ENCODE measurements around the gene SH3GLB2. TPM values are rescaled to one million over a fixed set of nuclear protein-coding genes. Genes with fewer than 3 reads are reported as not detected.

SH3GLB2 gene
- total RNA-seq, 1 donor from 2014 or later, result 50.5 TPM

GRCh38 chr9:129027685-129028191 lies 393 bp downstream of the SH3GLB2 start:
- FAIRE-seq, result no peak
- TF ChIP-seq CTCF (IDR thresholded peaks at IDR 0.05; ENCODE audit: insufficient read depth, low read length, severe bottlenecking), result no peak
- DNase-seq (ENCODE audit: low read depth), result no peak
- Histone ChIP-seq H3K36me3 (ENCODE audit: control insufficient read depth, insufficient read depth, low read length) (no peaks in the 10 kb centered on the region), H3K27me3 (ENCODE audit: control insufficient read depth, insufficient read depth, low read length) (no peaks in the 10 kb centered on the region), H3K4me3 (ENCODE audit: low read depth, low read length) (peak overlapping the region; percentile 84)

- no peaks in the 10 kb centered on the region for H3K27me3 ChIP-seq (ENCODE audit: control insufficient read depth, insufficient read depth, low read length)
- no peak for TF ChIP-seq CTCF (IDR thresholded peaks at IDR 0.05; ENCODE audit: insufficient read depth, low read length, severe bottlenecking)
- H3K36me3 ChIP-seq (ENCODE audit: control insufficient read depth, insufficient read depth, low read length), result no peaks in the 10 kb centered on the region
- no peak for FAIRE-seq
- H3K4me3 ChIP-seq (ENCODE audit: low read depth, low read length), result peak overlapping the region; percentile 84
- DNase-seq (ENCODE audit: low read depth), result no peak
Measured at GRCh38 chr9:129027224-129027684, 877 bp downstream of the SH3GLB2 start.

DNA sequence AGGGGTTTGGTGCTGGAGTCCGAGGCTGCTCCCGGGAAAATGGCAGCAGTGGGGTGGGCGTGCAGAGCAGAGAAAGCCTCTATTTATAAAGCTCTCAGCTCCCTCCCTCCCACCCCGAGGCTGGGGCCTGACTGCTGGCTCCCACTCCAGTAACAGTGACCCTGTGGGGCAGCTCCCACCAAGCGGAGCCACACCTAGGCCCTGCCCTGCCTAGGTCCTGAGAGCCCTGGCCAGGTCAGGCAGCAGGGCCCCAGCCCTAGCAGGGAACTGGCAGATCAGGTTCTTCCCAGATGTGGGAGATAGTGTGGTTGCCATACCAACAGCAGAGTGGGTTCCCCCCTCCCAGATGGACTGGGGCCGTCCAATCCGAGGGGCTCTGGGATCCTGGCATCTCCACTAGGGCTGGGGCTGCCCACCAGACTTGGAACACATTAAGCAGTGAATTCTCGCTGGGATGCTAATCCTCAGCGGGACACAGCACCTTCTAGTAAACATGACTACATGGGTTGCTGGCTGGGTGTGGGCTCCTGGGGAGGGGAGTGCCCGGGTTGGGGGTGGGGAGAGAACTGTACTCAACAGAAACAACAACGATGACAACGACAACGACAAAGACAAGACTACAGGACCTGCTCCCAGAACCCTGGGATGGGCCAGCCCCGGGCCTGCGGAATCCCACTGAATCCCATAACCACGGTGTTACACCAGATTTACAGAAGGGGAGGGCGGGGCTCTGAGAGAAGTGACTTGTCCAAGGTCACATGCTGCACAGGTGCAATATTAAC lies 1.5 kb downstream of the SH3GLB2 start:
- DNase-seq (ENCODE audit: low read depth) (no peak), FAIRE-seq (no peak)
- Histone ChIP-seq H3K27me3 (ENCODE audit: control insufficient read depth, insufficient read depth, low read length) (no peaks in the 10 kb centered on the region), H3K4me3 (ENCODE audit: low read depth, low read length) (peak overlapping the region; percentile 84), H3K36me3 (ENCODE audit: control insufficient read depth, insufficient read depth, low read length) (no peaks in the 10 kb centered on the region)
- no peak for TF ChIP-seq CTCF (IDR thresholded peaks at IDR 0.05; ENCODE audit: insufficient read depth, low read length, severe bottlenecking)

GRCh38 chr9:129023908-129024233 lies 4.3 kb downstream of the SH3GLB2 start:
- Histone ChIP-seq H3K4me3 (ENCODE audit: low read depth, low read length) (no peak overlapping the region), H3K36me3 (ENCODE audit: control insufficient read depth, insufficient read depth, low read length) (no peaks in the 10 kb centered on the region), H3K27me3 (ENCODE audit: control insufficient read depth, insufficient read depth, low read length) (no peaks in the 10 kb centered on the region)
- no peak for TF ChIP-seq CTCF (IDR thresholded peaks at IDR 0.05; ENCODE audit: insufficient read depth, low read length, severe bottlenecking)
- FAIRE-seq (no peak), DNase-seq (ENCODE audit: low read depth) (no peak)

GRCh38 chr9:129023036-129023907 lies 4.9 kb downstream of the SH3GLB2 start:
- no peak for TF ChIP-seq CTCF (IDR thresholded peaks at IDR 0.05; ENCODE audit: insufficient read depth, low read length, severe bottlenecking)
- Histone ChIP-seq H3K36me3 (ENCODE audit: control insufficient read depth, insufficient read depth, low read length) (no peaks in the 10 kb centered on the region), H3K27me3 (ENCODE audit: control insufficient read depth, insufficient read depth, low read length) (no peaks in the 10 kb centered on the region), H3K4me3 (ENCODE audit: low read depth, low read length) (no peak overlapping the region)
- FAIRE-seq (no peak), DNase-seq (ENCODE audit: low read depth) (no peak)
